Measurements from ENCODE around the gene SLC26A3.

GRCh38 chr7:107758667-107759066 lies 44.4 kb downstream of the SLC26A3 start:
- no peak for TF ChIP-seq CTCF (conservative IDR thresholded peaks at IDR 0.05 in 1 of 2, IDR thresholded peaks at IDR 0.05 in 1 of 2; ENCODE audit: extremely low read depth in 1 of 2, insufficient read depth in 1 of 2, low read depth in 1 of 2, low read length in 2 of 2)
- TF ChIP-seq EZH2 (IDR thresholded peaks at IDR 0.05; ENCODE audit: borderline replicate concordance, low read length), result no peak
